Subcutaneous abdominal adipose tissue (tissue), 5 donors: ENCODE measurements around the gene TBC1D16.
"Not testable (repeated sequence)": the region's sequence is repeated elsewhere in the genome, so short reads cannot be mapped to it uniquely, and the experiment has no call there.

ENCODE experiments used
- H3K27ac ChIP-seq: one replicate; pipeline ENCODE4 v1.7.0; 2013; ENCODE audit warnings: low read depth, mild to moderate bottlenecking, inconsistent platforms, low read length, moderate library complexity
- H3K27me3 ChIP-seq, 5 donors: one replicate each; pipeline ENCODE4 v1.7.0; 2013; ENCODE audit warnings: low read length in 5 of 5, inconsistent platforms in 1 of 5; ENCODE audit not compliant: control insufficient read depth in 5 of 5, insufficient read depth in 4 of 5
- H3K36me3 ChIP-seq, 5 donors: one replicate each; pipeline ENCODE4 v1.7.0; 2013; ENCODE audit warnings: low read length in 5 of 5; ENCODE audit not compliant: control insufficient read depth in 5 of 5, insufficient read depth in 5 of 5
- H3K4me1 ChIP-seq, 5 donors: one replicate each; pipeline ENCODE4 v1.7.0; 2013; ENCODE audit warnings: low read length in 5 of 5, mild to moderate bottlenecking in 3 of 5, moderate library complexity in 1 of 5; ENCODE audit not compliant: control insufficient read depth in 5 of 5, insufficient read depth in 5 of 5
- H3K4me3 ChIP-seq, 5 donors: one replicate each; pipeline ENCODE4 v1.7.0; 2013; ENCODE audit warnings: low read length in 5 of 5, low read depth in 1 of 5
- H3K9ac ChIP-seq, 5 donors: one replicate each; pipeline ENCODE4 v1.7.0; 2013; ENCODE audit warnings: low read length in 5 of 5, mild to moderate bottlenecking in 4 of 5, moderate library complexity in 3 of 5
- H3K9me3 ChIP-seq, 5 donors: one replicate each; pipeline ENCODE4 v1.7.0; 2013; ENCODE audit warnings: low read length in 5 of 5; ENCODE audit not compliant: control insufficient read depth in 5 of 5
- donor health status: healthy.
- donor health status: healthy.
- donor health status: healthy.
- donor health status: healthy.
- donor health status: healthy.

The TBC1D16 gene

GRCh38 chr17:80053102-80053501, 17.4 kb upstream of the TBC1D16 start:
- Histone ChIP-seq H3K9me3 (no peaks in the 10 kb centered on the region), H3K27ac (no peak overlapping the region), H3K4me1 (peaks cover 5 to 17% (median 15%) of the 10 kb centered on the region in 5 donors)

GRCh38 chr17:80051681-80052080, 16.0 kb upstream of the TBC1D16 start:
- peaks cover 6 to 17% (median 15%) of the 10 kb centered on the region in 5 donors for H3K4me1 ChIP-seq
- H3K36me3 ChIP-seq: peaks cover 0 to 15% (median 5%) of the 10 kb centered on the region in 5 donors
- no peaks in the 10 kb centered on the region for H3K9me3 ChIP-seq

More at GRCh38 chr17:80053102-80053501, 17.4 kb upstream of the TBC1D16 start:
- H3K36me3 ChIP-seq: peaks cover 0 to 18% (median 5%) of the 10 kb centered on the region in 5 donors
- no peaks in the 10 kb centered on the region for H3K27me3 ChIP-seq
- no peak overlapping the region for H3K4me3 ChIP-seq
- no peak overlapping the region for H3K9ac ChIP-seq

GRCh38 chr17:80050706-80051105, 15.0 kb upstream of the TBC1D16 start:
- Histone ChIP-seq H3K27me3 (no peaks in the 10 kb centered on the region), H3K9ac (no peak overlapping the region), H3K4me1 (peaks cover 6 to 19% (median 15%) of the 10 kb centered on the region in 5 donors), H3K36me3 (peaks cover 0 to 15% (median 5%) of the 10 kb centered on the region in 5 donors), H3K27ac (no peak overlapping the region), H3K9me3 (no peaks in the 10 kb centered on the region), H3K4me3 (no peak overlapping the region)

More at GRCh38 chr17:80051681-80052080, 16.0 kb upstream of the TBC1D16 start:
- no peaks in the 10 kb centered on the region for H3K27me3 ChIP-seq
- H3K9ac ChIP-seq: no peak overlapping the region
- H3K4me3 ChIP-seq: no peak overlapping the region
- H3K27ac ChIP-seq: no peak overlapping the region

- Histone ChIP-seq H3K27me3 (no peaks in the 10 kb centered on the region), H3K9me3 (no peaks in the 10 kb centered on the region), H3K27ac (no peak overlapping the region), H3K4me1 (peaks cover 6 to 23% (median 19%) of the 10 kb centered on the region in 5 donors), H3K36me3 (peaks cover 0 to 15% (median 5%) of the 10 kb centered on the region in 5 donors), H3K9ac (no peak overlapping the region), H3K4me3 (no peak overlapping the region)
Measured at GRCh38 chr17:80049986-80050385, 14.3 kb upstream of the TBC1D16 start.

GRCh38 chr17:80047176-80047575, 11.5 kb upstream of the TBC1D16 start:
- no peak overlapping the region for H3K9ac ChIP-seq
- peaks cover 0 to 15% (median 7%) of the 10 kb centered on the region in 5 donors for H3K36me3 ChIP-seq
- peaks cover 0 to 4% (median 0%) of the 10 kb centered on the region in 5 donors for H3K9me3 ChIP-seq
- peaks cover 0 to 7% (median 6%) of the 10 kb centered on the region in 5 donors for H3K4me1 ChIP-seq
- no peak overlapping the region for H3K4me3 ChIP-seq
- no peaks in the 10 kb centered on the region for H3K27me3 ChIP-seq
- H3K27ac ChIP-seq: no peak overlapping the region

GRCh38 chr17:80046709-80047108, 11.0 kb upstream of the TBC1D16 start:
- H3K36me3 ChIP-seq: peaks cover 0 to 15% (median 7%) of the 10 kb centered on the region in 5 donors
- not testable (repeated sequence) for H3K27me3 ChIP-seq, H3K27ac ChIP-seq, H3K4me3 ChIP-seq, H3K9ac ChIP-seq, H3K9me3 ChIP-seq, H3K4me1 ChIP-seq

GRCh38 chr17:80045703-80046102, 10.0 kb upstream of the TBC1D16 start:
- H3K4me3 ChIP-seq: no peak overlapping the region
- peaks cover 0 to 4% (median 0%) of the 10 kb centered on the region in 5 donors for H3K9me3 ChIP-seq
- H3K27me3 ChIP-seq: no peaks in the 10 kb centered on the region
- peaks cover 0 to 13% (median 6%) of the 10 kb centered on the region in 5 donors for H3K36me3 ChIP-seq
- no peak overlapping the region for H3K9ac ChIP-seq
- H3K27ac ChIP-seq: no peak overlapping the region
- H3K4me1 ChIP-seq: peaks cover 0 to 7% (median 6%) of the 10 kb centered on the region in 5 donors

GRCh38 chr17:80043963-80044362, 8.3 kb upstream of the TBC1D16 start:
- Histone ChIP-seq H3K9ac (no peak overlapping the region), H3K36me3 (peaks cover 0 to 8% (median 4%) of the 10 kb centered on the region in 5 donors), H3K4me1 (peaks cover 0 to 7% (median 6%) of the 10 kb centered on the region in 5 donors), H3K9me3 (peaks cover 0 to 4% (median 0%) of the 10 kb centered on the region in 5 donors), H3K27ac (no peak overlapping the region), H3K27me3 (no peaks in the 10 kb centered on the region), H3K4me3 (no peak overlapping the region)

- Histone ChIP-seq H3K27ac (peak overlapping the region; percentile 90), H3K4me3 (peak overlapping the region; percentile 79 to 91 (median 82)), H3K9me3 (no peaks in the 10 kb centered on the region), H3K4me1 (peaks cover 3 to 50% (median 40%) of the 10 kb centered on the region in 5 donors), H3K36me3 (peaks cover 0 to 5% (median 0%) of the 10 kb centered on the region in 5 donors), H3K27me3 (no peaks in the 10 kb centered on the region), H3K9ac (peak overlapping the region in 4 of 5 donors; percentile 81 to 86 (median 84))
Measured at GRCh38 chr17:80036715-80037477, 1.2 kb upstream of the TBC1D16 start.
